ENCODE measurements around the gene ZBTB21. TPM values are rescaled to one million over a fixed set of nuclear protein-coding genes. Genes with fewer than 3 reads are reported as not detected.

Gene ZBTB21
- total RNA-seq, 1 donor from 2014 or later, result 17.8 TPM

DNA sequence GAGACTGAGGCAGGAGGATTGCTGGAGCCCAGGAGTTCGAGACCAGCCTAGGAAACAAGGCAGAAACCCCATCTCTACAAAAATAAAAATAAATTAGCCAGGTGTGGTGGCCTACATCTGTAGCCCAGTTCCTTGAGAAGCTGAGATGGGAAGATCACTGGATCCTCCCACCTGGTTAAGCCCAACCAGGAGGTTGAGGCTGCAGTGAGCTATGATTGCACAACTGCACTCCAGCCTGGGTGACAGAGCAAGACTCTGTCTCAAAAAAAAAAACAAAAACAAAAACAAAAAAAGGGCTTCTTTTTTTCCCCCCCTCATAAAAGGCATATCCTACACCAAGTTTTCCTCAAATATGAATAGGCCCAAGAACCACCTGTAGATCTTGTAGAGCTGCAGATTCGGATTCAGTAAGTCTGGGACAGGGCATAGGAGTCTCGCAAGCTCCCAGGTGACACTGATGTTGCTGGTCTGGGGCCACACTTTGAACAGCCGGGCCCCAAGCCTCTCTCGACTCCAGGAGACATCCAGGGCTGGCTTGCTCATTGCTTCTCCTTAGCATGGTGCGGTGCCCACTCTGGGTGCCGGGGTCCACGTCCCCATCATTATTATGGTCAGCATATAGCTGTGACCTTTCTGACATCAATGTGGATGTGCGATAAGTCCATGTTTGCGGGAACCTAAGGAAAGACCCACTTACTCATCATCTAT is 38.9 kb upstream of the ZBTB21 start:
- Histone ChIP-seq H3K27me3 (no peaks in the 10 kb centered on the region), H3K27ac (no peak overlapping the region), H3K9me3 (no peaks in the 10 kb centered on the region), H3K4me3 (no peak overlapping the region), H3K36me3 (no peaks in the 10 kb centered on the region), H3K4me1 (no peaks in the 10 kb centered on the region)
- ATAC-seq (no peak), DNase-seq (no peak)
- intact Hi-C loops (cut with DNase I), result no loop called here
- TF ChIP-seq, protein P1, sequence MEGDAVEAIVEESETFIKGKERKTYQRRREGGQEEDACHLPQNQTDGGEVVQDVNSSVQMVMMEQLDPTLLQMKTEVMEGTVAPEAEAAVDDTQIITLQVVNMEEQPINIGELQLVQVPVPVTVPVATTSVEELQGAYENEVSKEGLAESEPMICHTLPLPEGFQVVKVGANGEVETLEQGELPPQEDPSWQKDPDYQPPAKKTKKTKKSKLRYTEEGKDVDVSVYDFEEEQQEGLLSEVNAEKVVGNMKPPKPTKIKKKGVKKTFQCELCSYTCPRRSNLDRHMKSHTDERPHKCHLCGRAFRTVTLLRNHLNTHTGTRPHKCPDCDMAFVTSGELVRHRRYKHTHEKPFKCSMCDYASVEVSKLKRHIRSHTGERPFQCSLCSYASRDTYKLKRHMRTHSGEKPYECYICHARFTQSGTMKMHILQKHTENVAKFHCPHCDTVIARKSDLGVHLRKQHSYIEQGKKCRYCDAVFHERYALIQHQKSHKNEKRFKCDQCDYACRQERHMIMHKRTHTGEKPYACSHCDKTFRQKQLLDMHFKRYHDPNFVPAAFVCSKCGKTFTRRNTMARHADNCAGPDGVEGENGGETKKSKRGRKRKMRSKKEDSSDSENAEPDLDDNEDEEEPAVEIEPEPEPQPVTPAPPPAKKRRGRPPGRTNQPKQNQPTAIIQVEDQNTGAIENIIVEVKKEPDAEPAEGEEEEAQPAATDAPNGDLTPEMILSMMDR (IDR thresholded peaks at IDR 0.05), result no peak

- no peaks in the 10 kb centered on the region for H3K4me1 ChIP-seq
- no peaks in the 10 kb centered on the region for H3K27me3 ChIP-seq
- H3K4me3 ChIP-seq, result no peak overlapping the region
- intact Hi-C loops (cut with DNase I), result no loop called here
- H3K9me3 ChIP-seq, result no peaks in the 10 kb centered on the region
- DNase-seq, result no peak
- H3K36me3 ChIP-seq, result no peaks in the 10 kb centered on the region
- TF ChIP-seq, protein P1 (IDR thresholded peaks at IDR 0.05), result no peak
- no peak overlapping the region for H3K27ac ChIP-seq
- ATAC-seq, result peak; percentile 39
Measured at GRCh38 chr21:42047821-42048613, 37.9 kb upstream of the ZBTB21 start.

DNA sequence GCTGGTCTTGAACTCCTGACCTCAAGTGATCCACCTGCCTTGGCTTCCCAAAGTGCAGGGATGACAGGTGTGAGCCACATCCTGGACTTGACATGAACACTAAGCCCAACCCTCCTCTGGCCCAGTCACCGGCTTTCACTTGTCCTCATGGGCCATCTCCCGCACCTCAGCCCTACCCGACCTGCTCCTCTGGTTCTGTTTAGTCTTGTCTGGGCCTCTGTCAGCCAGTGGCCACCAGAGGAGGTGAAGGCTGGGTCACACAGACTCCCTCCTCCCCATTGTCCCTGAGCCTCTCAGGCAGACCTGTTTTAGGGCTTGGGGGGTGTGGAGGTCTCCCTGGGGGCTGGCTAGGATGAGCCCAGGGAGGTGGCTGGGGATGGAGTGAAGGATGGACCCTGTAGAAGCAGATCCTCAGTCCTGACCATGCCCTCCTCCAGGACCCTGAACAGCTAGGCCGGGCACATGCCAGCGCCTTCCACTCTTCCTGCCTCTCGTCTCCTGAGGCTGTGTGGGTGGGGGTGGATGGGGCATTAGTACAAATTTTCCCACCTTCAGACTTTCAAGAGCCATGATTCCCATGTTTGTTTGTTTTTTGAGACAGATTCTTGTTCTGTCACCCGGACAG is 34.8 kb upstream of the ZBTB21 start:
- intact Hi-C loops (cut with DNase I), result no loop called here
- H3K9me3 ChIP-seq, result no peaks in the 10 kb centered on the region
- DNase-seq, result no peak
- H3K27ac ChIP-seq, result no peak overlapping the region
- no peaks in the 10 kb centered on the region for H3K27me3 ChIP-seq
- TF ChIP-seq, protein P1 (IDR thresholded peaks at IDR 0.05), result no peak
- ATAC-seq, result no peak
- H3K4me1 ChIP-seq, result peaks cover 6% of the 10 kb centered on the region
- H3K36me3 ChIP-seq, result no peaks in the 10 kb centered on the region
- H3K4me3 ChIP-seq, result no peak overlapping the region

DNA sequence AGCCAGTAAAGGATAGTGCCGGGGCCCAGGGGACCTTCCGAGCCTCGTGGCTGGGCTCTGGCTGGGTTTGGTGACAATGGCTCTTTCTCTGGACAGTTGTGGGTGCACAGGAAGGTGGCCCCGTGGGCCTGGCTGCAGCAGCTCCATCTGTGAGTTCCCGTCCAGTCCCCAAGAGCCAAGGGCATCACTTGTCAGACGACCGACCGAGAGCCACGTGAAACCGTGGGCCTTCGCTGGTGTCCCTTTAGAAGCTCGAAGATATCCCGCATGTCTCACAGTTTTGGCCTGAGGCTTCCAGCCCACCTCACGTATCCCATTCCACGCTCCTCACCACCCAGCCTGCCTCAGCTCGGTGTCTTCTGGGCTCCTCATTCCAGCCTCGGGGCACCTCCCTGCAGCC is 33.8 kb upstream of the ZBTB21 start:
- H3K27me3 ChIP-seq, result no peaks in the 10 kb centered on the region
- no peak overlapping the region for H3K27ac ChIP-seq
- H3K4me1 ChIP-seq, result peaks cover 10% of the 10 kb centered on the region
- intact Hi-C loops (cut with DNase I), result no loop called here
- no peaks in the 10 kb centered on the region for H3K36me3 ChIP-seq
- TF ChIP-seq, protein P1 (IDR thresholded peaks at IDR 0.05), result no peak
- DNase-seq (no peak), ATAC-seq (no peak)
- no peaks in the 10 kb centered on the region for H3K9me3 ChIP-seq
- no peak overlapping the region for H3K4me3 ChIP-seq

DNA sequence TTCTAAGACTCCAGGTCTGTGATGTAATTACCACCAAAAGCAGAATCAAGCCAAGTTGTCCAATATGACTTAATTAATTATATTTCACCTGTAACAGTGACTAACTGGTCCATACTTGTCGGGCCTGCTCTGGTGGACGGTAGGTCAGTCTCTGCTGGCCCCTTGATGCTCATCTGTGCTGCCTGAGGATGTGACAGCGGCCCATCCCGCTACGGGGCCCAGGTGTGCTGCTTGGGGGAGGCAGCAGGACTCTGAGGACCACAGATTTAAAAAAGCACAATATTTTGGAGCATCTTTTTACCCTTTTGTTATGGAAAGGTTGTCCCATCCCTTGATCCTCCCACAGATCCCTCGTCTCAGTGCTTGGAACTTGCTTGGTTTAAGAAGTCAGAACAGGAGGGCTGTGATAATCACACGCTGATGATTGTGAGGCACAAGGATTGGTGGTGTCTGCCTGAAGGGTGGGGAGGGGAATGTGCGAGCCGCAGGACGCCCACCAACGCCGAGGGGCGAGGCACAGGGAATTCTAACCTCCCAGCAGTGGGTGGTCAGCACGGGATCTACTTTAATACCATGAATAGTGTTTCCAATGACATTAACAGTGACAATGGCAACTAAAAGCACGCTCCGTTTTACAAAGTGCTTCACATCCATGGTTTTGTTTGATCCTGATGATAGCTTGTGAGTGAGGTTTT is 33.2 kb upstream of the ZBTB21 start:
- H3K36me3 ChIP-seq, result no peaks in the 10 kb centered on the region
- ATAC-seq, result no peak

More for the DNA sequence above, 33.2 kb upstream of the ZBTB21 start:
- Histone ChIP-seq H3K4me1 (peaks cover 10% of the 10 kb centered on the region), H3K27me3 (no peaks in the 10 kb centered on the region), H3K9me3 (no peaks in the 10 kb centered on the region), H3K4me3 (no peak overlapping the region), H3K27ac (no peak overlapping the region)
- TF ChIP-seq, protein P1 (IDR thresholded peaks at IDR 0.05), result no peak
- no peak for DNase-seq
- intact Hi-C loops (cut with DNase I), result no loop called here

Measured in upper lobe of right lung (tissue), 1 donor.